Fibroblast of upper back skin (primary cell): ENCODE measurements around the gene FTSJ1.
A peak's percentile ranks its signal among the peaks of the same experiment; 100 is the strongest.
"Not testable (repeated sequence)": the region's sequence is repeated elsewhere in the genome, so short reads cannot be mapped to it uniquely, and the experiment has no call there.

ENCODE experiments used
- DNase-seq: peaks from one replicate; pipeline ENCODE4 v3.0.0-alpha.2; 2013

Gene FTSJ1, protein sequence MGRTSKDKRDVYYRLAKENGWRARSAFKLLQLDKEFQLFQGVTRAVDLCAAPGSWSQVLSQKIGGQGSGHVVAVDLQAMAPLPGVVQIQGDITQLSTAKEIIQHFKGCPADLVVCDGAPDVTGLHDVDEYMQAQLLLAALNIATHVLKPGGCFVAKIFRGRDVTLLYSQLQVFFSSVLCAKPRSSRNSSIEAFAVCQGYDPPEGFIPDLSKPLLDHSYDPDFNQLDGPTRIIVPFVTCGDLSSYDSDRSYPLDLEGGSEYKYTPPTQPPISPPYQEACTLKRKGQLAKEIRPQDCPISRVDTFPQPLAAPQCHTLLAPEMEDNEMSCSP

DNA sequence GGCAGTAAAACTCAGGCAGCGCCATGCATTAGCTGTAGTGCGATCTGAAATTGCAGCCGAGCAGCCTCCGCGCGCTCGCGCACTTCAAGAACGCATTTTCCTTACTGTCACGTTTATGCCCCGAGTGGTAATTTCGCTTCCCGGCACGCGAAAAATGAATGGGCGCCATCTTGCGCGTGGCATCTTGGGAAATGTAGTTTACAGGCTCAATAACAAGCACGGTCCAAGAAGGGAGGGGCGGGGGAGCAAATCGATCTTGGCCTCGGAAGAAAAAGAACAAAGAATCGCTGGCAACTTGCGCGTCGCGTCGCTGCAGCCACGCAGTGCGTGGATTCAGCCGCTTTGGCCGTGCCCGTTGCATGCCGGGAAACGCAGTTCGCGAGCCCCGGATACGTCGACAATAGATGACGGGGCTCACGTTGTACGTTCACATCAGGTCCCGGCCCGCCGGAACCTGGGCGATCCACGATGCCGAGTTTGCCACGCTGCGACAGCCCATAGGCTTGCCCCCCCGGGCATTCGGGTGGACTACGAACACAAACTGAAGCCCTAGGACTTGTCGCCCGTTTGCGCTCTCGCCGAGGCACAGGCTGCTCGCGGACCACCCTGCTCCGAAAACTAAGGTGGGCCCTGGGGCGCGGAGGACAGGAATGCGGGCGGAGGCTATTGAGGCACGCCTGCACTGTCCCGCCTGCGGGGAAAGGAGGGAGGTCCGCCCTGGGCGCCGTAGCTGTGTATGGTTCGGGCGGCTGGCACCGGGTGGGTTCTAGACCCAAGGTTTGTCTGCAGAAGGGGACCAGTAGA, at the start of gene FTSJ1:
Gene FTSJ1 (plus strand): TSS at position 426 of the 804 bp plus-strand sequence. CDS start 1,849 bp downstream, outside the sequence.
- peak; percentile 92 for DNase-seq

DNA sequence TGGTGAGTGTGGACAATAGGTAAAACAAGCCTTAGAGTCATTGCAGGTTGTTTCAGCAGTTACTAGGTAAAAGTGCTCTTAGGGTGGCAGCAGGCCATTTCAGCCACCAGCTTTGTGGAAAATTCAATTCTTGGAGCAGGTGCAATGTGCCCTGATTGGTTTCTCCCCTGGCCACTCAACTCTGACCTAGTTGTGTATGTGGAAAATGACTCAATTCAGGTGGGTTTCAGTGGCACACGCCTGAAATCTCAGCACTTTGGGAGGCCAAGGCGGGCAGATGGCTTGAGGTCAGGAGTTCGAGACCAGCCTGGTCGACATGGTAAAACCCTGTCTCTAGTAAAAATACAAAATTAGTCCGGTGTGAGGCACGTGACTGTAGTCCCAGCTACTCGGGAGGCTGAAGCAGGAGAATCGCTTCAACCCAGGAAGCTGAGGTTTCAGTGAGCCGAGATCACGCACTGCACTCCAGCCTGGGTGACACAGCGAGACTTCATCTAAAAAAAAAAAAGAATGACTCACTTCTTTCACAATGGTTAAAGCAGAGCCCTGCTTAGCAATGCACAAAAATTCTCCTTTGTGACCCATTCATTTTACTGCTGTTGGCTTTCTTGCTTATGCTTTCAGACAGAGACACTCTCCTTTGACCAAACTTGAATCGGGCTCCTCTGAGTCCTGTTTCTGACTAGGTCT, 48.8 kb upstream of the FTSJ1 start:
- not testable (repeated sequence) for DNase-seq

DNA sequence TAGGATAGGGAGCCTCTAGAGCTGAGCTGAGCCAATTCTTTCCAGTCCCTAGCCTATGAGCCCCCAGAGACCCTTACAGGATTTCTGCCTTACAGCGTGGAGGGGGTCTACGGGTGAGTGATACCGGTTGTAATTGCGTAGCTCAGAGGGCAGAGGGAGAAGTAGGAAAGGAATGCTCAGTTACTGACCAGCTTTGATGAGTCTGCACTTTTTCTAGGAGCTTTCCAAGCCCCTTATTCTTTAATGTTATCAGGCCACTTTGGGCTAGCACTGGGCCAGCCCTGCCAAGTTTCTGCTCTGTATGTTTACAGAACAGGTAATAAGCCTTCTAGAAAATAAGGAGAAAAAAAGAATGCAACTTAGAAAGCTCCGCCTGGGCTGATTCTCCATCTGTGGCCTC, 46.4 kb upstream of the FTSJ1 start:
- DNase-seq = not testable (repeated sequence)

DNA sequence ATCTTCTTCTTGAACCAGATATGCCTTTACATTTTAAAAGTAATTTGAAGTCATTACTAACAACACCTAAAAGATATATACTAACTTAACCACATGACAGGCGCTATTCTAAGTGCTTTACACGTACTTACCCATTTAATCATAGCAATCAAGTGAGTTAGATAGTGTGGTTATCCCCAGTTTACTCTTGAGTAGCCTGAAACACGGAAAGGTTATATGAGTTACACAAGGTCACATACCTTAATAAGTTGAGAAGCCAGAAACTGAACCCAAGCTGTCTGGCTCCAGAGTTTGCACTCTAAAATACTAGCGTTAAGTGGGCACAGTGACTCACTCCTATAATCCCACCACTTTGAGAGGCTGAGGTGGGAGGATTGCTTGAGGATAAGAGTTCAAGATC, 45.8 kb upstream of the FTSJ1 start:
- not testable (repeated sequence) for DNase-seq

DNA sequence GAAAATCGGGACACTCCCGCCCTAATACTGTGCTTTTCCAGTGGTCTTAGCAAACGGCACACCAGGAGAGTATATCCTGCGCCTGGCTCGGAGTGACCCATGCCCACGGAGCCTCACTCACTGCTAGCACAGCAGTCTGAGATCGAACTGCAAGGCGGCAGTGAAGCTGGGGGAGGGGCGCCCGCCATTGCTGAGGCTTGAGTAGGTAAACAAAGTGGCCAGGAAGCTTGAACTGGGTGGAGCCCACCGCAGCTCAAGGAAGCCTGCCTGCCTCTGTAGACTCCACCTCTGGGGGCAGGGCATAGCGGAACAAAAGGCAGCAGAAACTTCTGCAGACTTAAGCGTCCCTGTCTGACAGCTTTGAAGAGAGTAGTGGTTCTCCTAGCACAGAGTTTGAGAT, 42.3 kb upstream of the FTSJ1 start:
- DNase-seq = not testable (repeated sequence)

DNA sequence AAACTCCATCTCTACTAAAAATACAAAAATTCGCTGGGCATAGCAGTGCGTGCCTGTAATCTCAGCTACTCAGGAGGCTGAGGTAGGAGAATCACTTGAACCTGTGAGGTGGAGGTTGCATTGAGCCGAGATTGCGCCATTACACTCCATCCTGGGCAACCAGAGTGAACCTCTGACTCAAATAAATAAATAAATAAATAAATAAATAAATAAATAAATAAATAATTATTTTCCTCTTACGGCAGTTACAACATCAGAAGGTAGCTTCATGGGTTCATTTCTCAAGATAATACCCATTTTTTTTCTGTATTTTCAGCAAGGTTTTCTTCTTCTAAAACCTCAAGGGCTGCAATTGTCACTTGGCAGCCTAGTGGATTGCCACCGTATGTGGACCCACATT, 28.8 kb upstream of the FTSJ1 start:
- not testable (repeated sequence) for DNase-seq

DNA sequence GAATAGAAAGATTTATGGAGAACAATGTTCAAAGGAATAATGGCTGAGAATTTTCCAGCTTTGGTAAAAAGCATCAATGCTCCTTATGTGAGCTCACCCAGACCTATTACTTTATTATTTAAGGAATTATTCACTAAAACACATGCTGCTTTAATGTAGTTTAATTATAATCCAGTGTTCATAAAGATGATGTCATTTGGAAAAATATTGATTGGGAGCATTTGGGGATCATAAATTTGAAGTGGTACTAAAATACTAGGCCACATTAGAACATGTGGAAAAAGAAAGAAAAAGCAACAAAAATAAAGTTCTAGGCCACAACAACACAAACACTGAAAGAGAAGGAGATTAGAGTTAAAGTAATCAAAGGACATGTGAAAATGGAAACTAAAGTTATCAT, 25.9 kb upstream of the FTSJ1 start:
- DNase-seq = no peak

DNA sequence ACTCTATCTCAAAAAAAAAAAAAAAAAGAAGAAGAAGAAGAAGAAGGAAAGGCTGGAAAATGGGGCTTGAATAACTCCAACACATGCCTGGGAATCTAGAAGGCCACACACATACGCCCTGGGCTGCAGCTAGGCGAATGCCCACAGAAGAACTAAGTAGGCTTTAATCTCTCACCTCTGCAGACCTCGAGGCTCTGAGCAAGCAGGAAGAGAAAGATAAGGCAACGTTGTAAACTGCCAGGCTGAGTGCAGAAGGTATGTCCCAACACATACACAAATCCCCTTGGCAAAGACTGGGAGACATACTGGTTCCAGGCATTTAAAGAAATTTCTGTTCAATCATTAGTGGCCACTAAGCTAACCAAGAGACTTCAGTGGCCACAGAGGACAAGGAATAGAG, 24.3 kb upstream of the FTSJ1 start:
- DNase-seq = no peak

DNA sequence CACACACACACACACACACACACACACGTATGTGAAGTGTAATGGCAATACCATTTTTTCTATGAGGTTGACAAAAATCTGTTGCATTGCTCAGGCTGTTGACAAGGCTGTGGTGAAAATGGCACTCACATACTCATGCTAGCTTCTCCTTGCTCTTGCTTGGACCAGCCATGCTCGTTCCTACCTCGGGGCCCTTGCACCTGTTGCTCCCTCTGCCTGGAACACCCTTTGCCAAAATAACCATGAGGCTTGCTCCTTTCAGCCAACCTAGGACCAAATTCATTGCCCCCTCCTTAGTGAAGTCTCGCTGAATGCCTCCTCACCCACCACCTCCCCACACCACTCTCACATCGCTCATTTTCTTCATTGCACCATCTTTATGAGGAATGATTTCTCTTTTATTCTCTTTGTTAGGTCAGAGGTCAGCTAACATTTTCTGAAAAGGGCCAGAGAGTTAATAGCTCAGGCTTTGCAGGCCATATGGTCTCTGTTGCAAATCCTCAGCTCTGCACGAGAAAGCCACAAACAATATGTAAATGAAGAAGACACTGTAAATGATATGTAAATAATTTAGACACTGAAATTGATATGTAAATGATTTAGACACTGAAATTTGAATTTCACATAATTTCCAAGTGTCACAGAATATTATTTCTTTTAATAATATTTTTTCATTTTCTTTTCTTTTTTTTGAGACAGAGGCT, 19.2 kb upstream of the FTSJ1 start:
- no peak for DNase-seq

DNA sequence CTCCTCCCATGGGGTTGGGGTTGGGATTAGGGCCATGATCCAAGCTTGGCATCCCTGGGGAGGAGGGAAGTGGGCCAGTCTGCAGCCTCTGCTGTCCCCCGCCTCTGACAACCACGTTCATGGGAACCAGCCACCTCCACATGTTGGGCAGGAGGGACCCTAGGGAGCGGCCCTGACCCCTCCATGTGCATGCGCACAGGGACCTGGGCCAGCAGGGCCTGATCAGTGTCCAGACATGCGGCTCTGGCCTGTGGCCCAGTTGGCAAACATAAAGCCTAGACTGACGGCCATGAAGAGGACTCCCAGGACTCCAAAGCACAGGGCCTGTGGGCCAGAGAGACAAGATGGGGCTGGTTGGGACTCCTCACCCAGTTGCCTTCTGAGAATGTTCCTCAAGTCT, 17.3 kb upstream of the FTSJ1 start:
- DNase-seq = no peak

DNA sequence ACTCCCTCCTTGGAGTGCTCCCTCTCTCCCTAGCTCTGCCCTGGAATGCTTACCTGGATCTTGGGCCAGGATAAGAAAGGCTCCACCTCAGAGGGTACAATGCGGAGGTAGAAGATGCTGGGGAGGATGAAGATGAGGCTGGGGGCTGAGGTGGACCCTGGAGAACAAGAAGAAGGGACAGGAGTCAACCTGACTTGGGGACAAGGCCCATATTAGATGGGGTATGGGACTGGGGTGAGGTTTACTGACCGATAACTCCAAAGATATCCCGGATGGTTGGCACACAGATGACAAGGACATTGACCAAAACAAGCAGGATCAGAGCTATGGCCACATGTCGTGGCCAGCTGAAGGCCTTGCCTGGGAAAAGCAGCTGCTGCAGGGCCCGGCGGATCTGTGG, 16.5 kb upstream of the FTSJ1 start:
- DNase-seq = no peak

DNA sequence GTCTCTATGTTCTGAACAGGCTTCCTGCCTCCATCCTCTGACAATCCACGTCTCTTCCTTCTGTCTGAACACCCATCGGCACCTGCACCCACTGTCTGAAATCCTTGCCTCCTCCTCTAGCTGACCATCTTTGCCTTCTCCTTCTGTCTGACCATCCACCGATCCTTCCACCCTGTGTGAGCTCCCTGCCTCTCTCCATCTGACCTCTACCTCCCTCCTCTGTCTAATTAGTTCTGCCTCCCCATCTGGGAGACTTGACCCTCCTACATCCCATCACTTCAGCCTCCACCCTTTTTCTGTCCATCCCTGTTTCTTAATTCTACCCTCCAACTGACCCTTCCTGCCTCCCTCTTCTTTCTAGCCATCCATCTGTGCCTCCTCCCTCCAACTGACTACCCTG, 16.0 kb upstream of the FTSJ1 start:
- DNase-seq = no peak

DNA sequence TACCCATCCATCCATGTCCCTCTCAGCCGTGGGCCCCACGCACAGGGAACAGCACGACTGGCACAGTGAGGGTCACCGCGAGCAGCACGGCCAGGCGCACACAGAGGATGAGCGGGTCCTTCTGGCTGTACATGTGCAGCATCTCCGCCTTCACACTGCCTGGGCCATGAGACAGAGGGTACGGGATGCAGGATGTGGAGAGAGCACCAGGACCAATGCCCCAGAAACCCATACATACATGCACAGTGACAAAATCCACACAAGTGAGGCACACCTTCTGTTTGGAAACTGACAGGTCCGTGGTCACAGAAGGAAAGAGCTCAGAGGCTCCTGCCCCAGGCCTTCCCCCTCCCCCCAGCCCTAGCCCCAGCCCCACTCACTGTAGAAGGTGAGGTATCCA, 15.4 kb upstream of the FTSJ1 start:
- DNase-seq = no peak

DNA sequence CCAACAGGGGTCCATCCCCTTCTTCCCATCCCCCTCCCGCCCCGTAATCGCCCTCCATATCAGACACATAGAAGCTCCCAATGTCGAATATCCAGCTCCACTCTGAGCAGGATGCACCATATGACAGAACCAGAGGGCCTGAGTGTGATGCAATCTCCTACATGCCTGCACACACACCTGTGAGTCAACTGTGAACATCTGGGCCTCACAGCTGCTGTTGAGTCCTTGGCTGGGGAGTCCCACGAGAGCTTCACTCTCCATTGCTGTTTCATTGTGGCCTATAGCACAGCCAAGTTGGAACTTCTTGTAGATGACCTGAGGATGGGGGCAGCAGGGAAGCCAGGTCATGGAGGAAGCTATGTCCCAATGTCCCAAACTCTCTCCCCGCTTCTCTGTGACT, 14.2 kb upstream of the FTSJ1 start:
- peak; percentile 24 for DNase-seq

DNA sequence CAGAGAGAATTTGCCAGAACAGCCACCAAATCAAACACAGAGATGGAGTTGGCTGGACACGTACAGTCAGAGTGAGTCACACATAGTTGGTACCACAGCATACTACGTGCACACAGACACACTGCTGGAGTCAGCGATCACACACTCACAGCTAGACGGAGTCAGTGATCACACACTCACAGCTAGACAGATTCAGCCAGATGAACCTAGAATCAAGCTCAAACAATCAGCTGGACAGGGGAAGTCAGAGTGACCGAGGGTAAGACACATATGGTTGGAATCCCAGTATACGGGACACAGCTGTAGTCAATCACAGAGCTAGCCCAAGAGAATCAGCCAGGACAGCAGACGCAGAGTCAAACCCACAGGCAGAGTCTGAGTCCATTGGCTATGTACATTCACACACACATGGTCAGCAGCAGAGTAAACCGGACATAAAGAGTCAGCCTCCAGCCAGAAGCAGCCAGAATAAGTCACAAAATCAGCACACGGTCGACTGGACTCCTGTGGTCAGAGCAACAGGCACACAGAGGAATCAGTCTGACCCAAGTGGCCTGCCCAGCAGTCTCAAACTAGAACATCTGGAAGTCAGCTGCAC, 10.6 kb upstream of the FTSJ1 start:
- DNase-seq = peak; percentile 92

DNA sequence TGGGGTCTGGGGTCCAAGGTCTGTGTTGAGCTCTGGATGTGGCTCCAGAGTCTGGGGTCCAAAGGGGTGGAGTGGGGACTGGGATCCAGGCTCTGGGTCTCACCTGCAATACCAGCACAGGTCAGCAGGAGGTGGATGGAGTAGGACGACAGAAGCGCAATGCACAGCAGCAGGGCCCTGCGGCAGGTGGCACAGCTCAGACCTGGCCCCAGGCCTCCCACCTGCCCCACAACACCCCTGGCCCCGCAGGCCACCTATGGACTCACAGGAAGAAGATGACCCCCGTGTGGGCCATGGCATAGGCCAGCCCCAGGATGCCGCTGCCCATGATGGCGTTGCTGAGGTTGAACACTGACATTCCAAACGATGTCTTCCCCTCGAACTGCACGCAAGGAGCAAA, 9.3 kb upstream of the FTSJ1 start:
- DNase-seq = no peak

DNA sequence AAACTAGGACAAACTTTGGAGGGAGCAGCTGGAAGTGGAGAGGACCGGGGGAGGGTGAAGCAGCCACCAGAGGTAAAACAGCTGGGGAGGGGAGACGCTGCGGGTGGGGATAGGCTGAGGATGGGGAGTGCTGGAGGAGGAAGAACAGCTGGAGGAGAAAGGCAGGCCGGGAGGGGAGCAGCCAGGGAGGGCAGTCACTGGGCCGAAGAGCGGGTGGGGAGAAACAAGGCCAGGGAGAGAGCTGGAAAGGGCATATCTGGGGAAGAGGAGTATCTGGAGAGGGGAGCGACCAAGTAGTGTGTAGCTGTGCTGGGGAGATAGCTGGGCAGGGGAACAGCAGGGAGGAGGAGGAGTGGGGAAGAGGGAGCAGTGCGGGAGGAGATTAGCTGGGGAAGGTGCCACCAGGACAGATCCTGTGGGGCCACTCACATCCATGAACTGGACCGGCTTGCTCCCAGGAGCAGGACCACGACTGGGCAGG, 8.7 kb upstream of the FTSJ1 start:
- no peak for DNase-seq

DNA sequence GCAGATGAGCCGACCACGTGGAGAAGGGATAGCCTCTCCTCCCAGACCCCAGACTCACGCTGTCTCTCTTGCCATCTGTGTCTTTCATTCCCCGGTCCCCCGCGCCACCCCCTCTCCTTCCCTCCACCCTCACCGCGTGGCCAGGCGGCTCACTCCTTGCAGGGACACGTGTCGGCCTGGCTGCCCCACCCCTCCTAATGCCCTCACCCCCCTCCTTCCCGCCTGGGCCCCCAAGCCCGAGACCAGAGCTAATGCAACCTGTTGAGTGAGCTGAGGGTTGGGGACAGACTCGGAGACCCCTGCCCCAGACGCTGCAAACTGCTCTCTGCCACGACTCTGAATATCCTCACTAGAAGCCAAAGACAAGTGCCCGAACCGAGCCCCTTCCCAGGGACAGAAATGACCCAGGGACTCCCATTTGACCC, 7.7 kb upstream of the FTSJ1 start:
- peak; percentile 13 for DNase-seq

DNA sequence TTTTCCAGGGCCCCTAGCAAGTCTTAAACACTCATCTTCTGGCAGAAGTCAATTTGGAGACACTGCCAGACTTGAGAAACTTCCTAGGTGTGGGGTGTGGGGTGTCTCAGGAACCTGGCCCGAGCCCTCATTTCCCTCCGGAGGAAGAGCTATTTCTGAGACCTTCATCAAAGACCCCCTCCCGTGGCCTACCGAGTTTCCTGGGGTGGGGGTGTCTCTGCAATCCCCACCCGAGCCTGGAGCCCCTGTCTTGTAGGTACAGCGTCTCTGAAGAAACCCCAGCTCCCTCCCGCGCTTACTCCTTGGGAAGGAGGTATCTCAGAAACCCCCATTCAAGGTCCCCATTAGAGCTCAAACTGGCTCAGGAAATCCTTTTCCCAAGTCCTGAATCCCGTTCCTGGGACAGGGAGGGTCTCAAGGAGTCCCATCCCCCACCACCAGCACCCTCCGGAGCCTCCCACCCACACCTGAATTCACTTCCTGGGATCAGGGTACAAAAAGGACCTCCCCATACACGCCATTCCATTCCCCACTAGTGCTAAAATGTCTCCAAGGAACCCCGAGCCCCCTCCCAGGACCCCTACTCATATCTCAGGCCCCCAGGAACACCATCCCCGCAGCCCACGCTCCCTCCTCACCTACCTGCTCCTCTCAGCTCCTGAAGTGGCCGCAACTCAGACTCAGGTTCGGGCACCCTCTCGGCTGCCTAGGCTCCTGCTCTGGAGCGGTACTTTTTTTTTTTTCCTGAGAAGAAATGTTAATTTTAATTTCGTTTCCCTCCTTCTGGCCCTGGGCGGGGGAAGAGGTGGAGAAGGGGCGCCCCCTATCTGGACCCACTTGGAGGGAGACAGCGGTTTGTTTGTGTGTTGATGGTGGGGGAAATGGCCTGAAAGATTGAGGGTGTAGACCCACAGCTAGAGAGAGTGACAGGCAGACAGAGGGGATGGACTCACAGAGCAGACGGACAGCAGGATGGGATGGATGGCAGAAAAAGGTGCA, 7.0 kb upstream of the FTSJ1 start:
- DNase-seq = no peak

DNA sequence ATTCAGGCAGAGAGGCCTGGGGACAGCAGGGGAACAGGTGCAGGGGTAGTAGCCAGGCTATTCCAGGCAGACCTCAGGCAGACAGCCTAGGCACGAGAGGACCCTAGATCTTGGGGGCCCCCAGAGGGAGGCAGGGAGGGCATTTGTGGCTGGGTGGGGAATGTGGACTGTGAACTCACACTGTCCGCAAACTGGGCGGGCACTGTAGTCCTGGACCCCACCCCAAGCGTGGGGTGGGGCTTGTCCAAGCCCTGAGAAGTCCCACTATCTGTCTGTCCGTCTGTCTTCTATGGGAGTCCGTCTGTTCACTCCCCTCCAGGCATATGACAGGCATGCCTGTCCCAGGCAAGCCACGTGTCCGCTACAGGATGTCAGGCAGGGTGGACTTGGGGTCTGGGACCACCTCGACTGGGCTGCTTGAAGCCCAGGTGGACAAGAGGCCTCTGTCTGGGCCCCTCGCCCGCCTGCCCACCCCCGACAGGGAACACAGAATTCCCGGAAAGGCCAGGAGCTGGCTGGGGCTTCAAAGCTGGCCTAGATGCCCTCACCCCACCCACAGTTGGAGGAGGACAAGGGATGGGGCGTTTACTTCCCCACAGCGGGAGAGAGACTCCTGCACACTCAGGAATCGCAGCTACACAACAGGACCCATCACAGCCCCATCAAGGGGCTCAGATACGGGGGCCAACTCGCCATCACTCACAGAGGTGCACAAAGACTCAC, 5.7 kb upstream of the FTSJ1 start, which contains the start of gene SLC38A5:
Gene SLC38A5 (minus strand): TSS at position 151 of the 723 bp plus-strand sequence. CDS start 2,336 bp downstream, outside the sequence.
- no peak for DNase-seq

DNA sequence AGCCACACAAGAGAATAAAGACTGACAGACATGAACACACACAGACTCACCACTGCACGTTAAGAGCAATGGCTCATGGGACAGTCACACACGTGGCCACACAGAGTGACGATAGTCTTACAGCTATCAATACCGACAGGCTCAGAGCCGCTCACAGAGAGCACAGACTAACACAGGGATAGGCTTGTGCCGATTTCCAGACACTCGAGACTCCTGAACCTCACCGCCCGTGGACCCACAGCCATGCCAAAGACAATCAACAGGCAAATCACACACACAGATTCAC, 5.2 kb upstream of the FTSJ1 start:
- no peak for DNase-seq
